CD14-positive monocyte (primary cell): ENCODE measurements around the gene CCDC88C. TPM values are rescaled to one million over a fixed set of nuclear protein-coding genes. Genes with fewer than 3 reads are reported as not detected.

Experiments
- DNase-seq, 3 donors: peaks; one replicate each; pipeline ENCODE4 v3.0.0-alpha.2; 2011 to 2022
- H2AFZ ChIP-seq: 2 replicates; pipeline ENCODE4 v1.6.0; 2012; ENCODE audit warnings: mild to moderate bottlenecking, low read depth, low read length, inconsistent platforms; ENCODE audit not compliant: insufficient read depth, poor library complexity, severe bottlenecking
- H3K27ac ChIP-seq, 2 donors: 1 replicate in 1 of 2; 2 replicates in 1 of 2; pipeline ENCODE4 v1.5.1; 2012 to 2013; ENCODE audit warnings: low read length in 2 of 2, control low read depth in 1 of 2, inconsistent platforms in 1 of 2, low read depth in 1 of 2, mild to moderate bottlenecking in 1 of 2
- H3K27me3 ChIP-seq, 2 donors: one replicate each; pipeline versions ENCODE4 v1.6.0 to v1.6.1; 2011 to 2013; ENCODE audit warnings: low read length in 2 of 2; ENCODE audit not compliant: control insufficient read depth in 2 of 2, insufficient read depth in 2 of 2
- H3K36me3 ChIP-seq, 2 donors: replicated peaks in 1 of 2; 1 replicate in 1 of 2; 2 replicates in 1 of 2; pipeline versions ENCODE4 v1.5.1 to v1.6.1; 2012 to 2013; ENCODE audit warnings: low read length in 2 of 2, control low read depth in 1 of 2, inconsistent platforms in 1 of 2, mild to moderate bottlenecking in 1 of 2; ENCODE audit not compliant: insufficient read depth in 2 of 2, control insufficient read depth in 1 of 2
- H3K4me1 ChIP-seq, 2 donors: 1 replicate in 1 of 2; 2 replicates in 1 of 2; pipeline versions ENCODE4 v1.5.1 to v1.6.1; 2012 to 2013; ENCODE audit warnings: low read length in 2 of 2, control low read depth in 1 of 2, inconsistent platforms in 1 of 2, mild to moderate bottlenecking in 1 of 2, moderate library complexity in 1 of 2; ENCODE audit not compliant: insufficient read depth in 2 of 2, control insufficient read depth in 1 of 2
- H3K4me2 ChIP-seq: replicated peaks from 2 replicates; pipeline ENCODE3; 2012; ENCODE audit warnings: low read length, moderate library complexity, mild to moderate bottlenecking; ENCODE audit not compliant: poor library complexity, severe bottlenecking; ENCODE audit errors: extremely low read depth
- H3K4me3 ChIP-seq, 3 experiments: fragments of 200-600 bp in 1 of 3; sonication (generic) in 1 of 3; replicated peaks in 1 of 3; 1 replicate in 2 of 3; 2 replicates in 1 of 3; pipeline ENCODE4 v1.5.1; 2011 to 2013; ENCODE audit warnings: low read length in 3 of 3, mild to moderate bottlenecking in 3 of 3, control low read depth in 2 of 3, low read depth in 2 of 3, inconsistent platforms in 1 of 3, moderate library complexity in 1 of 3
- H3K79me2 ChIP-seq: 2 replicates; pipeline ENCODE4 v1.6.0; 2012; ENCODE audit warnings: mild to moderate bottlenecking, control low read depth, inconsistent platforms, low read length, moderate library complexity; ENCODE audit not compliant: insufficient read depth
- H3K9ac ChIP-seq: 2 replicates; pipeline ENCODE4 v1.6.0; 2017; ENCODE audit warnings: low read length, mild to moderate bottlenecking; ENCODE audit not compliant: insufficient read depth, poor library complexity, severe bottlenecking
- H3K9me3 ChIP-seq, 2 donors: replicated peaks in 1 of 2; 1 replicate in 1 of 2; 2 replicates in 1 of 2; pipeline versions ENCODE4 v1.5.1 to v1.6.1; 2012 to 2013; ENCODE audit warnings: low read length in 2 of 2, control low read depth in 1 of 2; ENCODE audit not compliant: control insufficient read depth in 1 of 2, insufficient read depth in 1 of 2
- H4K20me1 ChIP-seq: 2 replicates; pipeline ENCODE4 v1.6.0; 2012; ENCODE audit warnings: mild to moderate bottlenecking, low read length, control low read depth, moderate library complexity; ENCODE audit not compliant: insufficient read depth
- H3K27ac Mint-ChIP-seq, 7 donors: one replicate each; pipeline ENCODE4 v1.8.0; 2020; ENCODE audit warnings: mild to moderate bottlenecking in 7 of 7, mixed read lengths in 7 of 7, moderate library complexity in 6 of 7, inconsistent platforms in 2 of 7
- H3K27me3 Mint-ChIP-seq, 3 donors: one replicate each; pipeline ENCODE4 v1.8.0; 2021 to 2022; ENCODE audit warnings: low read depth in 3 of 3, mild to moderate bottlenecking in 3 of 3, mixed read lengths in 3 of 3, moderate library complexity in 3 of 3, inconsistent platforms in 1 of 3
- H3K36me3 Mint-ChIP-seq, 2 donors: one replicate each; pipeline ENCODE4 v1.8.0; 2020; ENCODE audit warnings: mixed read lengths in 2 of 2, inconsistent platforms in 1 of 2, mild to moderate bottlenecking in 1 of 2
- H3K4me1 Mint-ChIP-seq: one replicate; pipeline ENCODE4 v1.8.0; 2020; ENCODE audit warnings: mild to moderate bottlenecking, mixed read lengths
- H3K4me3 Mint-ChIP-seq, 2 donors: one replicate each; pipeline ENCODE4 v1.8.0; 2020; ENCODE audit warnings: mild to moderate bottlenecking in 2 of 2, mixed read lengths in 2 of 2, moderate library complexity in 1 of 2
- H3K9me3 Mint-ChIP-seq, 7 donors: one replicate each; pipeline ENCODE4 v1.8.0; 2020 to 2022; ENCODE audit warnings: mixed read lengths in 7 of 7, mild to moderate bottlenecking in 6 of 7, moderate library complexity in 6 of 7, inconsistent platforms in 2 of 7
- CTCF ChIP-seq: fragments of 200-600 bp; IDR thresholded peaks from one replicate; pipeline ENCODE4 v1.8.0; 2022; ENCODE audit warnings: antibody characterized with exemption, mild to moderate bottlenecking
- WGBS: methylation state at CpG from one replicate; pipeline ENCODE4 v1.1.5; 2013; ENCODE audit warnings: missing lambda C conversion rate; ENCODE audit not compliant: insufficient coverage; 5-methylcytosine and 5-hydroxymethylcytosine counted together
- intact Hi-C, 2 donors: fragments of 100-400 bp; cut with micrococcal nuclease; formaldehyde crosslinking; loops; one replicate each; pipeline versions ENCODE4 v1.15.0 to v1.15.1; 2023
- polyA plus RNA-seq, 3 donors: library from polyadenylated mRNA; depleted of rRNA in 1 of 3; unstranded in 2 of 3; stranded (reverse) in 1 of 3; fragments of 300-500 nt in 2 of 3; fragments of >200 nt in 1 of 3; fragmentation: Illumina TruSeq in 2 of 3; gene quantifications; 1 replicate in 2 of 3; 2 replicates in 1 of 3; pipeline ENCODE4 v1.2.3, GENCODE V29; 2012 to 2021

CCDC88C gene
- polyA plus RNA-seq, 3 donors, result 11.6 to 69.7 (median 12.3) TPM

DNA sequence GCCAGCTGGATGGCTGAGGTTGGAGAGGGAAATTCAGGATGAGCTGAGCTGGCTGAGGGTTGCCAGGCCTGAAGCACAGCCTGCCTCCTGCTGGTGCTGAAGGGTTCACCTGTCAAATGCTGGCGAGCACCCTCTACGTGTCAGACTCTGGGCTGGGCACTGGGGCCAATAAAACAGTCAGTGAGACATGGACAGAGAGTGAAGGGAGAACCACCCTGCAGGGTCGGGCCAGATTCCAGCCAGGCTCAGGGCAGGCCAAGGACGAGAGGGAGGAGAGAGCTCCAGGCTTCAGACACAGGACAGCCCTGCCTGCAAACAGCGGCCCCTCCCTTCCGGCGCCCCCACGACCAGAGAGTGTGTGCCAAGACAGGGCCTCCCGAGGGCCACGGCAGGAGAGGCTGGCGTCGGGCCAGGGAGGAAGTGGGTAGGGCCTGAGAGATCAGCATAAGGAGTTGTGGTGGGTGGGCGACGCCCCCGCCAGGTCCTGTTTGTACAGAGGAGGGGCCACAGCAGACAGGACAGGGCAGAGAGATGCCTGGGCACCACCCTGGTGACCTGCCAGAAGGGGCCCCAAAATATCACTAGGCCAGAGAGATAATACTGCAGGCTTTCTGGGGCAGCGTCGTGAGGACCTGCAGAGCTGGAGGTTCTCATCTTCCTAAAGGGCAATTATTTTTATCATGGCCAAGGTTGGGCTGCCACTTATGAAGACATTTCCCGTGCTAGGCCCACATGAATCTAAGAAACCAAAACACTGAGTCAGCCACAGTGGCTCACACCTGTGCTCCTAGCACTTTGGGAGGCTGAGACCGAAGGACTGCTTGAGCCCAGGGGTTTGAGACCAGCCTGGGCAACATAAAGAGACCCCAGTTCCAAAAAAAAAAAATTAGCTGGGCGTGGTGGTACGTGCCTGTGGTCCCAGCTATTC is 100.0 kb downstream of the CCDC88C start:
- H4K20me1 ChIP-seq, result peaks cover 44% of the 10 kb centered on the region
- intact Hi-C loops, result no loop called here
- WGBS, result 17% methylated on average over 20 of the region's 21 CpGs
- peak; percentile 25 to 60 (median 41) for DNase-seq
- H3K4me2 ChIP-seq, result peak overlapping the region; percentile 62
- Mint-ChIP-seq H3K36me3 (peaks cover 84 to 98% of the 10 kb centered on the region in 2 donors), H3K4me1 (peaks cover 40% of the 10 kb centered on the region), H3K27ac (peak overlapping the region; percentile 72 to 93 (median 88)), H3K4me3 (peak overlapping the region; percentile 57 to 80), H3K9me3 (no peaks in the 10 kb centered on the region), H3K27me3 (peaks cover 0 to 2% (median 1%) of the 10 kb centered on the region in 3 donors)
- peaks cover 69 to 91% of the 10 kb centered on the region in 2 donors for H3K36me3 ChIP-seq
- peak overlapping the region; percentile 53 to 76 for H3K27ac ChIP-seq
- H3K79me2 ChIP-seq, result peaks cover 66% of the 10 kb centered on the region
- no peaks in the 10 kb centered on the region for H3K27me3 ChIP-seq
- peaks cover 28 to 37% of the 10 kb centered on the region in 2 donors for H3K4me1 ChIP-seq
- peak overlapping the region in 1 of 3 experiments; percentile 42 for H3K4me3 ChIP-seq
- peak overlapping the region; percentile 46 for H3K9ac ChIP-seq
- no peaks in the 10 kb centered on the region for H3K9me3 ChIP-seq
- no peak overlapping the region for H2AFZ ChIP-seq
- TF ChIP-seq CTCF, result no peak

GRCh38 chr14:91316761-91317160 is 100.9 kb downstream of the CCDC88C start:
- Histone ChIP-seq H3K36me3 (peaks cover 64 to 90% of the 10 kb centered on the region in 2 donors), H3K27ac (peak overlapping the region; percentile 53 to 76), H4K20me1 (peaks cover 39% of the 10 kb centered on the region), H3K4me3 (no peak overlapping the region), H3K4me2 (no peak overlapping the region), H3K27me3 (no peaks in the 10 kb centered on the region), H2AFZ (no peak overlapping the region), H3K9ac (peak overlapping the region; percentile 46), H3K9me3 (no peaks in the 10 kb centered on the region), H3K79me2 (peaks cover 63% of the 10 kb centered on the region), H3K4me1 (peaks cover 28 to 37% of the 10 kb centered on the region in 2 donors)
- no CpG with 5 or more reads among the region's 2 CpGs for WGBS
- DNase-seq, result no peak
- no peak for TF ChIP-seq CTCF
- Mint-ChIP-seq H3K36me3 (peaks cover 83 to 96% of the 10 kb centered on the region in 2 donors), H3K27me3 (peaks cover 0 to 4% (median 1%) of the 10 kb centered on the region in 3 donors), H3K4me1 (peaks cover 40% of the 10 kb centered on the region), H3K27ac (peak overlapping the region; percentile 50 to 93 (median 88)), H3K9me3 (no peaks in the 10 kb centered on the region), H3K4me3 (no peak overlapping the region)
- intact Hi-C loops, result no loop called here
